RWPE2 (cell line): ENCODE data around the gene GCNT1.

ENCODE experiments used
- ATAC-seq: fragments of 200-7000 bp; cut with Tn5 transposase; 3 replicates; pipeline ENCODE4 v1.9.1; 2021; ENCODE audit warnings: low read depth
- DNase-seq: peaks from one replicate; pipeline ENCODE4 v3.0.0-alpha.2; 2020; ENCODE audit warnings: low spot score
- H3K27ac ChIP-seq: fragments of 450-650 bp; 2 replicates; pipeline ENCODE4 v1.5.1; 2017; ENCODE audit warnings: mild to moderate bottlenecking; ENCODE audit not compliant: poor library complexity, severe bottlenecking
- H3K27me3 ChIP-seq: fragments of 250-450 bp; sonication (Bioruptor Pico); 2 replicates; pipeline ENCODE4 v1.5.1; 2021; ENCODE audit warnings: mild to moderate bottlenecking, moderate library complexity; ENCODE audit not compliant: insufficient read depth, poor library complexity, severe bottlenecking
- H3K36me3 ChIP-seq: fragments of 250-450 bp; sonication (Bioruptor Pico); 2 replicates; pipeline ENCODE4 v1.5.1; 2020; ENCODE audit warnings: low read depth, mild to moderate bottlenecking, moderate library complexity
- H3K4me1 ChIP-seq: fragments of 250-450 bp; sonication (Bioruptor Pico); 2 replicates; pipeline ENCODE4 v1.5.1; 2021; ENCODE audit warnings: mild to moderate bottlenecking, moderate library complexity; ENCODE audit not compliant: insufficient read depth, poor library complexity, severe bottlenecking
- H3K4me3 ChIP-seq: fragments of 250-450 bp; sonication (Bioruptor Pico); 2 replicates; pipeline ENCODE4 v1.5.1; 2021; ENCODE audit warnings: mild to moderate bottlenecking, moderate library complexity; ENCODE audit not compliant: severe bottlenecking
- H3K9me3 ChIP-seq: fragments of 250-450 bp; sonication (Bioruptor Pico); 2 replicates; pipeline ENCODE4 v1.5.1; 2021; ENCODE audit warnings: mild to moderate bottlenecking, moderate library complexity; ENCODE audit not compliant: severe bottlenecking
- CTCF ChIP-seq: fragments of 450-650 bp; IDR thresholded peaks from one replicate; pipeline ENCODE4 v1.5.1; 2017; ENCODE audit warnings: mild to moderate bottlenecking, moderate library complexity; ENCODE audit not compliant: poor library complexity, severe bottlenecking

The GCNT1 gene

GRCh38 chr9:76539180-76539579 is 80.2 kb downstream of the GCNT1 start:
- H3K27ac ChIP-seq, result no peak overlapping the region
- peaks cover 8% of the 10 kb centered on the region for H3K4me1 ChIP-seq
- no peaks in the 10 kb centered on the region for H3K9me3 ChIP-seq
- no peak overlapping the region for H3K4me3 ChIP-seq
- DNase-seq (no peak), ATAC-seq (no peak)
- no peaks in the 10 kb centered on the region for H3K36me3 ChIP-seq
- no peaks in the 10 kb centered on the region for H3K27me3 ChIP-seq
- no peak for TF ChIP-seq CTCF

- H3K27me3 ChIP-seq, result no peaks in the 10 kb centered on the region
- ATAC-seq (no peak), DNase-seq (no peak)
- H3K4me1 ChIP-seq, result peaks cover 4% of the 10 kb centered on the region
- H3K4me3 ChIP-seq, result no peak overlapping the region
- no peaks in the 10 kb centered on the region for H3K36me3 ChIP-seq
- H3K27ac ChIP-seq, result no peak overlapping the region
- TF ChIP-seq CTCF, result no peak
- no peaks in the 10 kb centered on the region for H3K9me3 ChIP-seq
Observed at GRCh38 chr9:76542360-76542759, 83.4 kb downstream of the GCNT1 start.

DNA sequence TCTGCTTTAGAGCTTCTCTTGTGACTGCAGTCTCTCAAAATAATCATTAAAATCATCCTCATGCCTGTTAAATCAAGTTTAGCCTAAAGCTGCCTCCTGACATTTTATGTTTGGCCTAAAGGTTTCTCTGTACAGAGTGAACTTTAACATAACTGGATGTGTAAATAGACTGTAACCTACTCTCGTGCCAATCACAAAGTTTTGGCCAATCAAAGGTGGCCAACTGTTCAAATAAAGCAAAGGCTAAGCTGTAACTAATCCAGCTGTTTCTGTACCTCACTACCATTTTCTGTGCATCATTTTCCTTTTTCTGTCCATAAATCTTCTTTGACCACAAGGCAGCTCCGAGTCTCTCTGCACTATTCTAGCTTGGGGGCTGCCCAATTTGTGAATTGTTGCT is 86.2 kb downstream of the GCNT1 start:
- TF ChIP-seq CTCF, result no peak
- no peaks in the 10 kb centered on the region for H3K9me3 ChIP-seq
- H3K27me3 ChIP-seq, result no peaks in the 10 kb centered on the region
- H3K4me1 ChIP-seq, result no peaks in the 10 kb centered on the region
- H3K4me3 ChIP-seq, result no peak overlapping the region
- ATAC-seq (no peak), DNase-seq (no peak)
- H3K36me3 ChIP-seq, result no peaks in the 10 kb centered on the region
- H3K27ac ChIP-seq, result no peak overlapping the region

DNA sequence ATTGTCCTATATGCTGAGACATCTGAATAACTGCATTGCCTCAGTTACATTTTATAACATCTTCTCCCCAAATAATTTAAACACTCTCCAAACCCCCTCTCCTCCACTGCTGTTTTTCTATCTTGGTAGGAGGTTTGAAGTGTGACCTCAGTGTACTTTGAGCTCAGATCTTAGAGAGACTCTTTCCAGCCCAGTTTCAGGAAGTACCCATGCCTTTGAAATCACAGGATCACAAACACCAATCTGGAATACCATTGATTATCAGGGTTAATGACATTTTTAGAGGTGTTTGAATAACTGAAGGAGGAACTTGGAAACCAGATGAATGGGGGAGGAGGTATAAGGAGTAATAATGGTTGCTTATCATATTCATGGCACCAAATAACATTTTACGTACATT is 93.2 kb downstream of the GCNT1 start:
- Histone ChIP-seq H3K9me3 (no peaks in the 10 kb centered on the region), H3K4me1 (no peaks in the 10 kb centered on the region), H3K4me3 (no peak overlapping the region), H3K36me3 (no peaks in the 10 kb centered on the region), H3K27ac (no peak overlapping the region), H3K27me3 (no peaks in the 10 kb centered on the region)
- no peak for ATAC-seq
- TF ChIP-seq CTCF, result no peak
- no peak for DNase-seq

DNA sequence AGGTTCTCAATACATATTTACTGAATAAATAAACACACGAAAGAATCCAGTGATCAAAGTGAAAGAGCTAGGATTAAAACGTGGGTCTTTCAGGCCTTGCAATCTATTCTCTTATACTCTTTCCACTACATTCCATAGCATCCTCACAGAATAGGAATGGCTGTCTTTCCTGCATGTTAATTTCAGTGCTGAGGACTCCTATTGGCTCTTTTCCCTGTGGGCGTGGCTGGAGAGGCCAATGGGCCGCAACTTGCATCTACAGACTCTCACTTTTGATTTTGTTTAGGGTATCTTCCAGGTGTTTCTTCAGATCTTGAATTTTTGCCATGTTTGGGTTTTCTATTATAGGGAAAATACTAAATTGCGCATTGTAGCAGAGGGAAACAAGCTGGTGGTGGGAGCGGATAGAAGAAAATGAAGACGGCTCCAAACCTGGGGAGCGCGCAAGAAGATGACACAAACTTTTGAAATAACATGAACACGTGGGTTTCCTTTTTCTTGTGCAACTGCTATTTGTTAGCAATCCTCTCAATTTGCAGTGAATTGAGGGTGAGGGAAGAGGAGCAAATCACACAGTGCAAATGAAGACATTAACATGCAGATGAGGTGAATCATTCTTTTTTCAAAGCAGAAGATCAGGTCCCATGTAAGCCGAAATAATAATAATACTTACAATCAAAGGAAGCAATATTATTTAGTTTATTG is 93.9 kb downstream of the GCNT1 start:
- H3K27me3 ChIP-seq, result no peaks in the 10 kb centered on the region
- TF ChIP-seq CTCF, result no peak
- H3K9me3 ChIP-seq, result no peaks in the 10 kb centered on the region

More for the DNA sequence above, 93.9 kb downstream of the GCNT1 start:
- H3K36me3 ChIP-seq, result no peaks in the 10 kb centered on the region
- DNase-seq (no peak), ATAC-seq (no peak)
- no peaks in the 10 kb centered on the region for H3K4me1 ChIP-seq
- no peak overlapping the region for H3K27ac ChIP-seq
- no peak overlapping the region for H3K4me3 ChIP-seq
